PC-9 (cell line): Measurements from ENCODE around the gene PLEKHF1. TPM values are rescaled to one million over a fixed set of nuclear protein-coding genes. Genes with fewer than 3 reads are reported as not detected.

Experiments used
- BruUV-seq: library from RNA; stranded (reverse); fragments of 400-500 nt; replicated peaks from 2 replicates; lab custom pipeline; 2021; lab: Mats Ljungman, UMichigan
- CTCF ChIA-PET: fragments of 300-600 bp; sonication (Branson Sonifier 250); formaldehyde crosslinking; loops from one replicate; lab custom pipeline; 2022; ENCODE audit warnings: antibody characterized with exemption; lab: Charles Lee
- POLR2A ChIA-PET: fragments of 300-600 bp; sonication (Branson Sonifier 250); formaldehyde crosslinking; loops from one replicate; lab custom pipeline; 2022; ENCODE audit warnings: antibody characterized with exemption; ENCODE audit not compliant: unreplicated experiment; lab: Charles Lee
- DNase-seq, 2 experiments: peaks; one replicate each; pipeline versions ENCODE4 v3.0.0 to v3.0.0-alpha.2; 2015 to 2022; ENCODE audit warnings: mixed read lengths in 1 of 2
- H2AFZ ChIP-seq: fragments of 200-600 bp; sonication (generic); 2 replicates; pipeline ENCODE4 v1.8.1; 2017; ENCODE audit warnings: antibody characterized with exemption
- H3F3A ChIP-seq: fragments of 200-600 bp; sonication (generic); 2 replicates; pipeline ENCODE4 v1.8.1; 2017; ENCODE audit warnings: antibody characterized with exemption, mild to moderate bottlenecking, low read depth; ENCODE audit not compliant: insufficient read depth
- H3K27ac ChIP-seq: fragments of 200-600 bp; sonication (generic); 2 replicates; pipeline ENCODE4 v1.6.1; 2016; ENCODE audit warnings: mixed run types
- H3K27me3 ChIP-seq: fragments of 200-600 bp; sonication (generic); 2 replicates; pipeline ENCODE4 v1.6.1; 2016; ENCODE audit warnings: low read depth, mixed run types; ENCODE audit not compliant: insufficient read depth
- H3K36me3 ChIP-seq: fragments of 200-600 bp; sonication (generic); 2 replicates; pipeline ENCODE4 v1.6.1; 2016; ENCODE audit warnings: low read depth, mixed run types
- H3K4me1 ChIP-seq: fragments of 200-600 bp; sonication (generic); replicated peaks from 2 replicates; pipeline ENCODE4 v1.6.1; 2016; ENCODE audit warnings: mixed run types; ENCODE audit not compliant: insufficient read depth
- H3K4me2 ChIP-seq: fragments of 200-600 bp; sonication (generic); 2 replicates; pipeline ENCODE4 v1.6.1; 2017; ENCODE audit warnings: mixed run types
- H3K4me3 ChIP-seq: fragments of 200-600 bp; sonication (generic); 2 replicates; pipeline ENCODE4 v1.6.1; 2016; ENCODE audit warnings: mixed run types
- H3K79me2 ChIP-seq: fragments of 200-600 bp; sonication (generic); 2 replicates; pipeline ENCODE4 v1.6.1; 2017; ENCODE audit warnings: low read depth, mixed run types
- H3K9me2 ChIP-seq: fragments of 200-600 bp; sonication (generic); 2 replicates; pipeline ENCODE4 v1.8.1; 2017; ENCODE audit warnings: mild to moderate bottlenecking; ENCODE audit not compliant: insufficient read depth
- H3K9me3 ChIP-seq: fragments of 200-600 bp; sonication (generic); 2 replicates; pipeline ENCODE4 v1.8.1; 2016; ENCODE audit warnings: low read depth; ENCODE audit not compliant: insufficient read depth
- H4K20me1 ChIP-seq: fragments of 200-600 bp; sonication (generic); 2 replicates; pipeline ENCODE4 v1.8.1; 2017; ENCODE audit not compliant: insufficient read depth
- EZH2 ChIP-seq: fragments of 200-600 bp; sonication (generic); IDR thresholded peaks from 2 replicates; pipeline ENCODE4 v1.8.0; 2017; ENCODE audit warnings: antibody characterized with exemption, low read depth
- intact Hi-C: fragments of 100-400 bp; cut with micrococcal nuclease; formaldehyde crosslinking; loops from one replicate; pipeline ENCODE4 v1.10.0; 2022; ENCODE audit not compliant: unreplicated experiment
- total RNA-seq: library from RNA; stranded (reverse); gene quantifications from 2 replicates; pipeline ENCODE4 v1.2.3, GENCODE V29; 2021
- TF ChIP-seq, protein P1 (sequence below): fragments of 200-600 bp; sonication (generic); conservative IDR thresholded peaks from 2 replicates; pipeline ENCODE4 v1.6.1; 2017; ENCODE audit warnings: mixed run types, antibody characterized with exemption, mild to moderate bottlenecking, moderate library complexity

The PLEKHF1 gene
- total RNA-seq, 1 experiment from 2014 or later: 16.0 TPM

DNA sequence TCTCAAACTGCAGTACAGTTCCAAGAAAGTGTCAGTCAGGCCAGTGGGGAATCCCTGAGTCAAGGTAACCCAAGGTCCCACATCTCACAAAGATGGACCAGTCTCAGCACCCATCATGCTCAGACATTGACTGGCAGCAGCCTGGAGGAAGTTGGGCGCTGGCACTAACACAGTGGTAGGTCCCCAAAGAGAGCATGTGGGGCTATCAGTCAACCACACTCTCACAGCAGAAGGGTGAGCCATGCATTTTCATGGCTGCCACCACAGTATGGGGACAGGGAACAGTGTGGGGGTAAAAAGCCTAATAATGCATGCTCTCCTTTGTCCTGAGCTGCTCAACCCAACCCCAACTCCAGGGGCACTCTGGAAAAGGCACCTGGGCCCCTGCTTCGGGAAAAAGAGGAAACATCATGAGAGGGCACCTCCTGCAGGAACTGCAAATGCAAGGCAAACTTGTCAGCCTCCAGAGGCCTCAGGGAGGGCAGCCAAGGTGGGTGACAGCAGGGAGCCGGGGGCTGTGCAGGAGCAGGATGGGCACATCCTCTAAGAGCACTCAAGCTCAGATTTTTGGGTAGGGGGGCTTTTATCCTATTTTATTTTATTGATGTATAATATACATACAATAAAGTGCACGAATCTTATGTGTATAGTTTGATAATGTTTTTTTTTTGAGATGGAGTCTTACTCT is 9.5 kb upstream of the PLEKHF1 start:
- Histone ChIP-seq H3K27me3 (no peaks in the 10 kb centered on the region), H3K27ac (no peak overlapping the region), H3K9me2 (no peaks in the 10 kb centered on the region), H3K36me3 (no peaks in the 10 kb centered on the region), H3K4me3 (no peak overlapping the region), H3F3A (0 out of 2 replicates have a peak, but pooled peaks cover 4% of the 10 kb centered on the region), H3K9me3 (peaks cover 3% of the 10 kb centered on the region; the same call in 1 of the 2 replicates), H4K20me1 (no peaks in the 10 kb centered on the region), H3K79me2 (no peaks in the 10 kb centered on the region), H3K4me1 (no peaks in the 10 kb centered on the region), H2AFZ (no peak overlapping the region), H3K4me2 (no peak overlapping the region)
- CTCF ChIA-PET: no interaction called here
- POLR2A ChIA-PET: no interaction called here
- BruUV-seq: no TSS peak
- no peak for DNase-seq
- intact Hi-C loops: no loop called here
- TF ChIP-seq EZH2: no peak
- TF ChIP-seq, protein P1, sequence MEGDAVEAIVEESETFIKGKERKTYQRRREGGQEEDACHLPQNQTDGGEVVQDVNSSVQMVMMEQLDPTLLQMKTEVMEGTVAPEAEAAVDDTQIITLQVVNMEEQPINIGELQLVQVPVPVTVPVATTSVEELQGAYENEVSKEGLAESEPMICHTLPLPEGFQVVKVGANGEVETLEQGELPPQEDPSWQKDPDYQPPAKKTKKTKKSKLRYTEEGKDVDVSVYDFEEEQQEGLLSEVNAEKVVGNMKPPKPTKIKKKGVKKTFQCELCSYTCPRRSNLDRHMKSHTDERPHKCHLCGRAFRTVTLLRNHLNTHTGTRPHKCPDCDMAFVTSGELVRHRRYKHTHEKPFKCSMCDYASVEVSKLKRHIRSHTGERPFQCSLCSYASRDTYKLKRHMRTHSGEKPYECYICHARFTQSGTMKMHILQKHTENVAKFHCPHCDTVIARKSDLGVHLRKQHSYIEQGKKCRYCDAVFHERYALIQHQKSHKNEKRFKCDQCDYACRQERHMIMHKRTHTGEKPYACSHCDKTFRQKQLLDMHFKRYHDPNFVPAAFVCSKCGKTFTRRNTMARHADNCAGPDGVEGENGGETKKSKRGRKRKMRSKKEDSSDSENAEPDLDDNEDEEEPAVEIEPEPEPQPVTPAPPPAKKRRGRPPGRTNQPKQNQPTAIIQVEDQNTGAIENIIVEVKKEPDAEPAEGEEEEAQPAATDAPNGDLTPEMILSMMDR: no peak

DNA sequence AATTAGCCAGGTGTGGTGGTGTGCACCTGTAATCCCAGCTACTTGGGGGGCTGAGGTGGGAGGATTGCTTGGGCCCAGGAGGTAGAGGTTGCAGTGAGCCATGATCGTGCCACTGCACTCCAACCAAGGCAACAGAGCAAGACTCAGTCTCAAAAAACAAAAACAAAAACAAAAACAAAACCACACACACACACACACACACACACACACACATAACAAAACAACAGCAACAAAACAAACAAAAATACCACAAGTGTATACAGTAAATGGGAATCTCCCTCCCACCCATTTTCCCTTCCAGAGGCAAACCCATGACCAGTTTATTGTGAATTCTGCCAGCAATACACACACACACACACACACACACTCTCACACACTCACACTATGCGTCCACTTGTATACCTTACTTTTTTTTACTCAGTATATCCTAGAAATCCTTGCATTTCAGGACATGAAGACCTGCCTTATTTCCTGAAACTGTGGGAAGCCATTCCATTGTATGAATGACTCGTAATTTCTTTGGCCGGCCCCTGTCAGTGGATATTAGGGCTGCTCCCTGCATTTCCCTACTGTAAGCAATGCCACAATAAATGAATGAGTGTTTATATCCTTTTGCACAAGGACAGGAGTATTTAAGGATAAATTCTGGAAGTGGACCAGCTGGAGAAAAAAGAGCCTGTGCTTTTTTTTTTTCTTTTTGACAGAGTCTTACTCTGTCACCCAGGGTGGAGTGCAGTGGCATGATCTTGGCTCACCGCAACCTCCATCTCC is 6.9 kb upstream of the PLEKHF1 start:
- no peak overlapping the region for H3K4me2 ChIP-seq
- no peak overlapping the region for H2AFZ ChIP-seq
- peaks cover 25% of the 10 kb centered on the region for H3K4me1 ChIP-seq
- peaks cover 3% of the 10 kb centered on the region; the same call in 1 of the 2 replicates for H3K9me3 ChIP-seq
- no TSS peak for BruUV-seq
- no peak for DNase-seq
- ChIA-PET POLR2A (no interaction called here), CTCF (no interaction called here)
- no peaks in the 10 kb centered on the region for H3K36me3 ChIP-seq
- H3K9me2 ChIP-seq: no peaks in the 10 kb centered on the region
- intact Hi-C loops: no loop called here
- H3K4me3 ChIP-seq: no peak overlapping the region
- H3F3A ChIP-seq: peaks cover 21% of the 10 kb centered on the region
- no peak overlapping the region for H3K27ac ChIP-seq
- H3K27me3 ChIP-seq: no peaks in the 10 kb centered on the region
- no peaks in the 10 kb centered on the region for H3K79me2 ChIP-seq
- no peaks in the 10 kb centered on the region for H4K20me1 ChIP-seq
- no peak for TF ChIP-seq EZH2
- TF ChIP-seq, protein P1: no peak

DNA sequence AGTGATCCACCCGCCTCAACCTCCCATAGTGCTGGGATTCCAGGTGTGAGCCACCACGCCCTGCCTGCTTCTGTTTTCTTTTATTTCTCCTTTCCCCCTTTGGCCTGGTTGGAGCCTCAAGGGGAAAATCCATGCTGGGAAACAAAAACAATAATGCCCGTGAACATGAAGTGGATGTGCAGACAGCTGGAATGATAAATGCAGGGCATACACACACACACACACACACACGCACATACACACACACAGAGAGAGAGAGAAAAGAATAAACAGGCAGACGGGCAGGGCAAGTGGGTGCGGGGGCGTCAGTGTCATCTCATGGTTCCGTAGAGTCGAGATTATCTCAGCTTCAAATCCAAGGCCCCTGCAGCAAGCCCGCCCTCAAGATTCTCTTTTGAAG is 4.4 kb upstream of the PLEKHF1 start:
- Histone ChIP-seq H3K4me3 (no peak overlapping the region), H3K4me1 (peaks cover 40% of the 10 kb centered on the region), H3K9me2 (no peaks in the 10 kb centered on the region), H2AFZ (no peak overlapping the region), H3K79me2 (peaks cover 5% of the 10 kb centered on the region), H3K36me3 (no peaks in the 10 kb centered on the region), H3K27ac (no peak overlapping the region; the same call in 1 of the 2 replicates), H3F3A (peaks cover 39% of the 10 kb centered on the region), H3K4me2 (no peak overlapping the region), H3K27me3 (no peaks in the 10 kb centered on the region), H4K20me1 (no peaks in the 10 kb centered on the region), H3K9me3 (no peaks in the 10 kb centered on the region)
- ChIA-PET POLR2A (no interaction called here), CTCF (no interaction called here)
- BruUV-seq: no TSS peak
- no peak for DNase-seq
- intact Hi-C loops: no loop called here
- TF ChIP-seq EZH2: no peak
- TF ChIP-seq, protein P1: no peak
